ENCODE measurements around the gene CTDSP1.

CTDSP1 gene

GRCh38 chr2:218399391-218400166 lies at the start of gene CTDSP1:
CTDSP1 (plus strand) TSS chr2:218399868; CDS start chr2:218400091, 223 bp downstream.
- peak; percentile 94 for DNase-seq

- no peak for DNase-seq
These were observed 45.6 kb upstream of the CTDSP1 start for GRCh38 chr2:218354045-218354444.

- DNase-seq, result no peak
These were observed 44.7 kb upstream of the CTDSP1 start for GRCh38 chr2:218354850-218355443.

GRCh38 chr2:218357236-218358177 lies 42.2 kb upstream of the CTDSP1 start:
- no peak for DNase-seq

GRCh38 chr2:218360453-218360852 lies 39.2 kb upstream of the CTDSP1 start:
- DNase-seq, result peak; percentile 94

- no peak for DNase-seq
These were observed 37.1 kb upstream of the CTDSP1 start for GRCh38 chr2:218362606-218363005.

GRCh38 chr2:218363736-218364135 lies 35.9 kb upstream of the CTDSP1 start:
- DNase-seq, result peak; percentile 82

GRCh38 chr2:218364196-218364595 lies 35.5 kb upstream of the CTDSP1 start:
- DNase-seq, result no peak

- no peak for DNase-seq
These were observed 32.9 kb upstream of the CTDSP1 start for GRCh38 chr2:218366621-218367414.

- DNase-seq, result peak; percentile 99
These were observed 32.1 kb upstream of the CTDSP1 start for GRCh38 chr2:218367415-218368149.

GRCh38 chr2:218368150-218368528 lies 31.5 kb upstream of the CTDSP1 start:
- DNase-seq, result no peak

GRCh38 chr2:218368621-218369153 lies 31.0 kb upstream of the CTDSP1 start:
- peak; percentile 50 for DNase-seq

GRCh38 chr2:218369330-218369729 lies 30.3 kb upstream of the CTDSP1 start:
- DNase-seq, result peak; percentile 47

GRCh38 chr2:218370410-218371063 lies 29.1 kb upstream of the CTDSP1 start:
- peak; percentile 99 for DNase-seq

- DNase-seq, result peak; percentile 71
These were observed 27.7 kb upstream of the CTDSP1 start for GRCh38 chr2:218371983-218372350.

GRCh38 chr2:218374795-218375194 lies 24.9 kb upstream of the CTDSP1 start:
- DNase-seq, result no peak

GRCh38 chr2:218375212-218375611 lies 24.5 kb upstream of the CTDSP1 start:
- no peak for DNase-seq

GRCh38 chr2:218378053-218378452 lies 21.6 kb upstream of the CTDSP1 start:
- DNase-seq, result peak; percentile 97

- peak; percentile 97 for DNase-seq
These were observed 17.7 kb upstream of the CTDSP1 start, which contains the start of gene SLC11A1 for GRCh38 chr2:218381916-218382366. SLC11A1 (plus strand) TSS chr2:218382273; CDS start chr2:218382369, 96 bp downstream.

GRCh38 chr2:218382785-218383184 lies 16.9 kb upstream of the CTDSP1 start:
- DNase-seq, result no peak
